Measurements from ENCODE around the gene FOXA1.

FOXA1 gene

DNA sequence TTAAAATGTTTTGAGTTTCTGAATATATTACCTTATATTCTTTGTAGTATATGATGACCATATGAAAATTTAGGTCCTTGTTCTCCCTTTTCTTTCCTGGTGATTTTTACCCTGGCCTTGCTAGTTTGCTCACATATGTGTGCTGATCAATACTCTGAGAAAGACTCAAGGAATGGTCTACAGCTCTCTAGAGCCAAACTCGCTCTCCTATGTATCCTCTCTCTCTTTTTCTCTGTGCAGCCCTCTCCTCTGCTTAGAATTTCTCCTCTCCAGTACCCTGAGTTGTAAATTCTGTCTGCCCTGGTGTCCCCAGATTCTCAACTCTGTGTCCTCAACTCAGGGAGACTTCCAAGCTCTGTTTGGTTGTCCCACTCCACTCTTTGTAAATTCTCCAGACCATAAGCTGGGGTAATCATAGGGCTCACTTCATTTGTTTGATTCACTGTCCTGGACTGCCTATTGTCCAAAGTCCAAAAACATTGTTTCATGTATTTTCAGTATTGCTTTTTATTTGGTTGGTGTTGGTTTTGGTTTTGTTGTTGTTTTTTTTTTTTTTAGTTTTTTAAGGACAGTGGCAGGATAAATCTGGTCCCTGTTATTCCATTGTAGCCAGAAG, 41.0 kb downstream of the FOXA1 start:
- DNase-seq, result no peak

DNA sequence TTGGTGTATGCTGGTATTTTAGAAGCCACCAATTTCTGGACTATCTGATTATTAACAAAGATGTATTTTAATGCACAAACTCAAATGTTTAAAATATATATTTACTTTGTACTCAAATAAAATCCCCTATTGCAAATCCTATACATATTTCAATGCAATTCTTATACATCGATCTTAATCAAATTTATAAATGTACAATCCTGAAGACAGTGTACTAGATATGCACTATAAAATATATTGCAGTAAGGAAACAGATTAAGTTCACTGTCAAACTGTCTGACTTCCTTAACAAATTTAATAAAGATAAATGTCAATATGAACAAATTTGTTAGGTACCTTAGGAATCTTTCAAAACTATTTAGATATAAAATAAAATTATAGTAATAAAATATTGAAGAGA, 43.9 kb downstream of the FOXA1 start:
- no peak for DNase-seq

DNA sequence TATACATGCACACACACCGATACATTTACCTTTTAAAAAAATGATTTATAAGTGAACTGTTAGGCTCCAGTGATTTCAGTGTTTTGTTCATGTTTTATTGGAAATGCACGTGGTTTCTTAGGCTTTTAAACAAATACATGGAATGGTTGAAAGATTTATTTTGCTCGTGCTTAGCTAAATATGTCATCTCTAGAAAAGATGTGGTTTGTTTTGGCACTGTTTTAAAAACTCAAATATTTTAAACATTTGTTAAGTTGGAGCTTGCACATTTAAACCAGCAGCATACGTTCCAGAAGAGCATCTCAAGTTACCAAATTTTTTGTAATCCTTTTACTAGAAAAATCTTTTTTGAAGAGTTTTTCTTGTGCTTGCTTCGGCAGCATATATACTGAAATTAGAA, 44.5 kb downstream of the FOXA1 start:
- DNase-seq, result no peak

DNA sequence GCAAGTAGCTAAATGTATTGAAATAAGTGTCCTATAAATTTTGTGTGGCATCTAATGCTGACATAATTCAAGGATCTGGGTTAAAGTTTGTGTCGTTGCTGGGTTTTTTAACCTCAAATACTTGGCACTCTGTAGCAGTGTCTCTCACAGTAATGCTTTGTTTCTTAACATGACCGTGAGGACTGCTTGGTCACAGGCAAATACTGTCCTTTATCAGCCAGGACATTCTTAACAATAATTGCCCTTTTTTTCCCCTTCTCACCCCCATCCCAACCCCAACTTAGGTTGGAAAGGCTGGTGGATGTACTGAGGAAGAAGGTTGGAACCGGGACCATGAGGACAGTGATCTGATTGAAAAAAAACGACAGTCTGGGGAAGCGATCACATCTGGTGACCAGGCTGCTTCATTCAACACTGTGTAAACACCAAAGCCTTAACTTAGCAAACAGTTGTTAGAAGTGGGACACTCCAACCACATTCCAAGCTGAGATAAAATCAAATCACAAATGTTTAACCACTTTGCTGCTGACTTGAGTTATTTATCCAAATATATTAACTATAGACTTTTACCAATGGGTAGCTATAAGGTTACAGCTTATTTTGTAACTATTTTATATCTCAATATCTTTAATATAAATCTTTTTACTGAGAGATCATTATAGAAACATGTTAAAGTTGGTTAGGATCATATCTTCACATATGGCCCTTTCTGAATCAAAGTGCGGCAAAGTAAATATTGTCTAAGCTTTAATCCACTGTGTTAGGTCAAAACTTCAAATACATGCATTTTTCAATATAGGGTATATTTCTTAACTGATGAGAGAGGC, 48.2 kb downstream of the FOXA1 start:
- DNase-seq, result no peak

DNA sequence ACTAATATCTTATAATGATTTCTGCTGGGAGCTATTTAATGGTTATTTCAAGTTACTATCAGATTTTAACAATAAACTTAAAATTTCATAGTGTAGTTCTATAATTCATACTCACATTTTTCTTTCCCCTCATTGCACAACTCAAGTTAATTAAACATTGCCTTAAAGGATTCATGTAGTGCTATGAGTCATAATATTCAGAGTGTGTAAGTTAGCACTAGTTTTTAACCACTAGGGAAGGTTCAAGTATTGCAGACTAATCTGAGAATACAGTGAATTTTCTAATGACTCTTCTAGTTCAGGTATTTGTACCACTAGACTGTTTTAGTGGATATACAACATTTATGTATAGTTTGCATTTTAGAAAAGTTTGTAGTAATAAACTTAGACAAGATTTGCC, 49.9 kb downstream of the FOXA1 start:
- no peak for DNase-seq

DNA sequence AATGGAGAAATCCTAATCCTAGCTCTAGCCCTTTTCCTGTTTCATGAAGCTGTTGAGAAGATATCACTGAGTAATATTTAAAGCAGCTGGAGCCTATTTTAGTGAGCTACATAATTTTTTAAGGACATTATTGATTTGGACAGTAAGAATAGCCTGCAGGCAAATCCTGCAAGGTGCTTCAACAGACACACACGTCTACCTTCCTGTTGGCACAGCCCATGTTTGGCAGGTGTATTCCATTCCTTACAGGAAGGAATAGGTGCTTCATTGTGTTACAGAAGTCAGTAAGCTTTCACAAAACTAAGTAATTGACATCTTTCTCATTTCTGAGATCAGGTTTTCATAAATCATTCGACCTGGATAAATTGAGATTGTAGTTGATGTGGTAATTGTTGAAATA, 50.6 kb downstream of the FOXA1 start:
- DNase-seq, result no peak

DNA sequence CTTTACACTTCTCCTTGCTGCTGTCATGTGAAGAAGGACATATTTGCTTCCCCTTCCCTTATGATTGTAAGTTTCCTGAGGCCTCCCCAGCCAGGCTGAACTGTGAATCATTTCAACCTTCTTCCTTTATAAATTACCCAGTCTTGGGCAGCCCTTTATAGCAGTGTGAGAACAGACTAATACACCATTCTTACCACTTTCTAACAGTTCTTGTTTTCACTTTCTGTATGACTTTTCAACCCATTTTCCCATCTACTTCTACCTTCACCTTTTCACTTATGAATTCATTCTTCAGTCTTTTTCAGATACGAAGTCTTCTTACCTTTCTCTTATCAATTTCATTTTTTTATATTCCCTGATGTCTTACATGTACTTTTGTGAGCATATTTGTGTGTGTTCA, 55.1 kb downstream of the FOXA1 start:
- no peak for DNase-seq
